Measurements from ENCODE around the gene RNASET2. TPM values are rescaled to one million over a fixed set of nuclear protein-coding genes. Genes with fewer than 3 reads are reported as not detected.
"Not testable (repeated sequence)": the region's sequence is repeated elsewhere in the genome, so short reads cannot be mapped to it uniquely, and the experiment has no call there.

RNASET2 gene
- total and polyA plus RNA-seq, 12 donors: 19.4 to 218 (median 59.6) TPM

GRCh38 chr6:166952567-166953486 is 3.5 kb downstream of the RNASET2 start:
- Histone ChIP-seq H3K9me3 (replicated peaks in 1 of 3) (no peaks in the 10 kb centered on the region), H3K27ac (no peak overlapping the region), H3K27me3 (no peaks in the 10 kb centered on the region), H3K36me3 (replicated peaks in 1 of 2) (no peaks in the 10 kb centered on the region), H3K4me1 (replicated peaks in 1 of 2) (peaks cover 7 to 20% of the 10 kb centered on the region in 2 donors), H3K4me3 (no peak overlapping the region)
- intact Hi-C loops (cut with DNase I): no loop called here
- TF ChIP-seq CTCF (IDR thresholded peaks at IDR 0.05): no peak
- TF ChIP-seq POLR2A (IDR thresholded peaks at IDR 0.05): no peak
- DNase-seq: no peak
- 90 to 93% (median 91%) methylated on average over 17 of the region's 17 CpGs for WGBS, 4 donors

- no peak for TF ChIP-seq POLR2A (IDR thresholded peaks at IDR 0.05)
- no peak for TF ChIP-seq CTCF (IDR thresholded peaks at IDR 0.05)
- peaks cover 0 to 3% of the 10 kb centered on the region in 2 donors for H3K36me3 ChIP-seq (replicated peaks in 1 of 2)
- intact Hi-C loops (cut with DNase I): no loop called here
- H3K4me3 ChIP-seq: no peak overlapping the region
- no peaks in the 10 kb centered on the region for H3K27me3 ChIP-seq
- DNase-seq: no peak
- no peaks in the 10 kb centered on the region for H3K9me3 ChIP-seq (replicated peaks in 1 of 3)
- 83 to 95% (median 89%) methylated on average over 6 to 12 of the region's 12 CpGs for WGBS, 4 donors
- H3K4me1 ChIP-seq (replicated peaks in 1 of 2): peaks cover 7 to 13% of the 10 kb centered on the region in 2 donors
- H3K27ac ChIP-seq: no peak overlapping the region
These were observed 4.2 kb downstream of the RNASET2 start for GRCh38 chr6:166952121-166952520.

GRCh38 chr6:166951670-166952060 is 4.7 kb downstream of the RNASET2 start:
- no peak overlapping the region for H3K4me3 ChIP-seq
- peaks cover 0 to 3% of the 10 kb centered on the region in 2 donors for H3K36me3 ChIP-seq (replicated peaks in 1 of 2)
- peaks cover 7 to 10% of the 10 kb centered on the region in 2 donors for H3K4me1 ChIP-seq (replicated peaks in 1 of 2)
- TF ChIP-seq CTCF (IDR thresholded peaks at IDR 0.05) (no peak), POLR2A (IDR thresholded peaks at IDR 0.05) (no peak)
- no peak for DNase-seq
- 89 to 95% (median 93%) methylated on average over 3 of the region's 3 CpGs for WGBS, 4 donors
- H3K27me3 ChIP-seq: no peaks in the 10 kb centered on the region
- intact Hi-C loops (cut with DNase I): no loop called here
- H3K27ac ChIP-seq: peak overlapping the region in 1 of 5 donors; percentile 75
- no peaks in the 10 kb centered on the region for H3K9me3 ChIP-seq (replicated peaks in 1 of 3)

DNA sequence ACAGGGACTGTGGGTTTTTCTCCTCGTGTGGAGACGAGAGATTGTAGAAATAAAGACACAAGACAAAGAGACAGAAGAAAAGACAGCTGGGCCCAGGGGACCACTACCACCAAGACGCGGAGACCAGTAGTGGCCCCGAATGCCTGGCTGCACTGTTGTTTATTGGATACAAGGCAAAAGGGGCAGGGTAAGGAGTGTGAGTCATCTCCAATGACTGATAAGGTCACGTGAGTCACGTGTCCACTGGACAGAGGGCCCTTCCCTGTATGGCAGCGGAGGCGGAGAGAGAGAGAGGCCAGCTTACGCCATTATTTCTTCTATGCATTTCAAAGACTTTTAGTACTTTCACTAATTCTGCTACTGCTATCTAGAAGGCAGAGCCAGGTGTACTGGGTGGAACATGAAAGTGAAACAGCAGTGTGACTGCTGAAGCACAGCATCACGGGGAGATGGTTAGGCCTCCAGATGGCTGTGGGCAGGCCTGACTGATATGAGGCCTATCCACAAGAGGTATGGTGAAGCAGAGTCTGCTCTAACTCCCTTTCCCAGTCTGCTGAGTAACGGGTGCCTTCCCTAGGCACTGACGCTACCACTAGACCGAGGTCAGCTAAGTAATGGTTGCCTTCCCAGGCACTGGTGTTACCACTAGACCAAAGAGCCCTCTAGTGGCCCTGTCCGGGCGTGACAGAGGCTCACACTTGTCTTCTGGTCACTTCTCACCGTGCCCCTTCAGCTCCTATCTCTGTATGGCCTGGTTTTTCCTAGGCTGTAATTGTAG is 5.3 kb downstream of the RNASET2 start:
- Histone ChIP-seq H3K4me1 (replicated peaks in 1 of 2) (peaks cover 7 to 10% of the 10 kb centered on the region in 2 donors), H3K27ac (peak overlapping the region in 3 of 5 donors; percentile 16 to 75 (median 67))
- H3K27me3 ChIP-seq; intact Hi-C loops (cut with DNase I); H3K36me3 ChIP-seq (replicated peaks in 1 of 2); H3K4me3 ChIP-seq; H3K9me3 ChIP-seq (replicated peaks in 1 of 3): not testable (repeated sequence)
- 70 to 78% (median 74%) methylated on average over 17 of the region's 17 CpGs for WGBS, 4 donors
- DNase-seq: peak; percentile 45 to 91 (median 58)
- TF ChIP-seq CTCF (IDR thresholded peaks at IDR 0.05): peak in 5 of 6 experiments; percentile 33 to 59 (median 50)

Data from adrenal gland (tissue), 12 donors.